Right cardiac atrium (tissue), 5 donors: ENCODE measurements around the gene REEP3. TPM values are rescaled to one million over a fixed set of nuclear protein-coding genes. Genes with fewer than 3 reads are reported as not detected.

Experiments used
- ATAC-seq, 2 donors: fragments of 200-7000 bp; cut with Tn5 transposase; one replicate each; pipeline versions ENCODE4 v1.8.0 to v1.9.1; 2020; ENCODE audit warnings: moderate library complexity in 2 of 2, mild to moderate bottlenecking in 1 of 2
- DNase-seq, 3 donors: peaks; one replicate each; pipeline ENCODE4 v3.0.0-alpha.2; 2020
- H3K27ac ChIP-seq: one replicate; pipeline ENCODE4 v1.5.1; 2013; ENCODE audit warnings: mild to moderate bottlenecking, low read length, control low read depth, moderate library complexity
- H3K27me3 ChIP-seq: one replicate; pipeline ENCODE4 v1.6.1; 2013; ENCODE audit not compliant: control insufficient read depth, insufficient read depth
- H3K4me1 ChIP-seq: one replicate; pipeline ENCODE4 v1.6.1; 2013; ENCODE audit warnings: low read length; ENCODE audit not compliant: control insufficient read depth, insufficient read depth
- H3K4me3 ChIP-seq: one replicate; pipeline ENCODE4 v1.5.1; 2013; ENCODE audit warnings: low read length, control low read depth
- H3K9me3 ChIP-seq: one replicate; pipeline ENCODE4 v1.6.1; 2013; ENCODE audit warnings: low read length; ENCODE audit not compliant: control insufficient read depth
- whole genome bisulfite sequencing: extraction: QIAGEN DNeasy Blood & Tissue Kit; methylation state at CpG from one replicate; pipeline ENCODE4 v1.1.7; 2013; 5-methylcytosine and 5-hydroxymethylcytosine counted together
- intact Hi-C, 4 donors: fragments of 100-400 bp; cut with DNase I; formaldehyde crosslinking; loops; one replicate each; pipeline versions ENCODE4 v1.11.0 to v1.14.0; 2022 to 2023
- polyA plus RNA-seq: library from polyadenylated mRNA; stranded (reverse); fragments of 200-250 nt; gene quantifications from one replicate; pipeline ENCODE4 v1.2.3, GENCODE V29; 2013
- total RNA-seq, 4 donors: library from RNA; stranded (reverse); fragmentation: NEBNext Ultra II Directional; extraction: Animal tissue kit (Norgen Biotek cat#: 25700); gene quantifications; one replicate each; pipeline ENCODE4 v1.2.1, GENCODE V29; 2021
- donor health status: healthy with polysubstance abuse.
- donor health status: DM: no; HTN: yes; CAD: no.
- donor health status: DM: no; HTN: no; CAD: no.
- donor health status: DM: no; HTN: yes; CAD: no; lungs with severe emphysema.
- donor health status: DM: yes; HTN: yes; CAD: no.

REEP3 gene
- total and polyA plus RNA-seq, 5 donors, result 11.9 to 29.7 (median 23.0) TPM

GRCh38 chr10:63573068-63573697 is 52.0 kb downstream of the REEP3 start:
- Histone ChIP-seq H3K27me3 (no peaks in the 10 kb centered on the region), H3K4me1 (peaks cover 3% of the 10 kb centered on the region), H3K9me3 (no peaks in the 10 kb centered on the region), H3K27ac (no peak overlapping the region), H3K4me3 (no peak overlapping the region)
- intact Hi-C loops, result no loop called here
- WGBS, result 17% methylated on average over 3 of the region's 3 CpGs
- no peak for DNase-seq
- peak; percentile 56 to 71 for ATAC-seq

DNA sequence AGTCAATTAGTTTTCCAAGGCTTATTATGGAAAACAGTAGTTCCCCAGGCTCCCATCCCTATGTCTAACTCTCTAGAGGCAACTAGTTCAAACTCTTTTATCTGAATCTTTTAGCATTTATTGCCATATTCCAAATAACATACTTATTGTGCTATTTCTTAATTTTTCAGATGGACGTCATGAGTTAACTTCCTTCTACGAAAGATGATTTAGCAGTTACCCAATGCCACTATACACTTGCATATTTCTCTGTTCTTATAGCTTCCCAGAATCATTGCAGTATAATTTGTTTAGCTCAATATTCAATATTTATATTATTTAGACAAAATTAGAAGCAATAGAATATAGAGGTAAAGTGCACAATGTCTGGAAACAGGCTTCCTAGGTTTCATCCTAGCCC is 52.8 kb downstream of the REEP3 start:
- H3K27me3 ChIP-seq, result no peaks in the 10 kb centered on the region
- intact Hi-C loops, result no loop called here
- no peak overlapping the region for H3K4me3 ChIP-seq
- peaks cover 3% of the 10 kb centered on the region for H3K4me1 ChIP-seq
- DNase-seq (no peak), ATAC-seq (no peak)
- no peaks in the 10 kb centered on the region for H3K9me3 ChIP-seq
- WGBS, result 40% methylated on average over 2 of the region's 2 CpGs
- no peak overlapping the region for H3K27ac ChIP-seq

GRCh38 chr10:63576501-63576900 is 55.3 kb downstream of the REEP3 start:
- H3K4me1 ChIP-seq, result peaks cover 3% of the 10 kb centered on the region
- H3K9me3 ChIP-seq, result no peaks in the 10 kb centered on the region
- no peak overlapping the region for H3K27ac ChIP-seq
- H3K4me3 ChIP-seq, result no peak overlapping the region
- no peak for DNase-seq
- whole genome bisulfite sequencing, result 72% methylated on average over 1 of the region's 1 CpG
- no peaks in the 10 kb centered on the region for H3K27me3 ChIP-seq
- peak in 1 of 2 donors; percentile 22 for ATAC-seq
- intact Hi-C loops, result no loop called here

GRCh38 chr10:63578501-63578900 is 57.3 kb downstream of the REEP3 start:
- Histone ChIP-seq H3K4me1 (peaks cover 6% of the 10 kb centered on the region), H3K27me3 (no peaks in the 10 kb centered on the region), H3K4me3 (no peak overlapping the region), H3K27ac (no peak overlapping the region), H3K9me3 (no peaks in the 10 kb centered on the region)
- DNase-seq (no peak), ATAC-seq (no peak)
- 96% methylated on average over 7 of the region's 7 CpGs for WGBS
- intact Hi-C loops, result no loop called here

- intact Hi-C loops, result no loop called here
- Histone ChIP-seq H3K4me1 (peaks cover 6% of the 10 kb centered on the region), H3K27me3 (no peaks in the 10 kb centered on the region), H3K9me3 (no peaks in the 10 kb centered on the region), H3K27ac (no peak overlapping the region), H3K4me3 (no peak overlapping the region)
- ATAC-seq (no peak), DNase-seq (no peak)
Measured at GRCh38 chr10:63579371-63580014, 58.3 kb downstream of the REEP3 start.

GRCh38 chr10:63582690-63583089 is 61.5 kb downstream of the REEP3 start:
- Histone ChIP-seq H3K27me3 (no peaks in the 10 kb centered on the region), H3K27ac (no peak overlapping the region), H3K4me1 (peaks cover 2% of the 10 kb centered on the region), H3K4me3 (no peak overlapping the region), H3K9me3 (no peaks in the 10 kb centered on the region)
- WGBS, result 96% methylated on average over 8 of the region's 8 CpGs
- no peak for DNase-seq
- no peak for ATAC-seq
- intact Hi-C loops, result no loop called here

- Histone ChIP-seq H3K4me1 (peaks cover 2% of the 10 kb centered on the region), H3K4me3 (no peak overlapping the region), H3K27me3 (no peaks in the 10 kb centered on the region), H3K9me3 (no peaks in the 10 kb centered on the region), H3K27ac (no peak overlapping the region)
- 62% methylated on average over 3 of the region's 3 CpGs for WGBS
- intact Hi-C loops, result no loop called here
- ATAC-seq (peak in 1 of 2 donors; percentile 47), DNase-seq (no peak)
Measured at GRCh38 chr10:63583397-63583796, 62.2 kb downstream of the REEP3 start.

DNA sequence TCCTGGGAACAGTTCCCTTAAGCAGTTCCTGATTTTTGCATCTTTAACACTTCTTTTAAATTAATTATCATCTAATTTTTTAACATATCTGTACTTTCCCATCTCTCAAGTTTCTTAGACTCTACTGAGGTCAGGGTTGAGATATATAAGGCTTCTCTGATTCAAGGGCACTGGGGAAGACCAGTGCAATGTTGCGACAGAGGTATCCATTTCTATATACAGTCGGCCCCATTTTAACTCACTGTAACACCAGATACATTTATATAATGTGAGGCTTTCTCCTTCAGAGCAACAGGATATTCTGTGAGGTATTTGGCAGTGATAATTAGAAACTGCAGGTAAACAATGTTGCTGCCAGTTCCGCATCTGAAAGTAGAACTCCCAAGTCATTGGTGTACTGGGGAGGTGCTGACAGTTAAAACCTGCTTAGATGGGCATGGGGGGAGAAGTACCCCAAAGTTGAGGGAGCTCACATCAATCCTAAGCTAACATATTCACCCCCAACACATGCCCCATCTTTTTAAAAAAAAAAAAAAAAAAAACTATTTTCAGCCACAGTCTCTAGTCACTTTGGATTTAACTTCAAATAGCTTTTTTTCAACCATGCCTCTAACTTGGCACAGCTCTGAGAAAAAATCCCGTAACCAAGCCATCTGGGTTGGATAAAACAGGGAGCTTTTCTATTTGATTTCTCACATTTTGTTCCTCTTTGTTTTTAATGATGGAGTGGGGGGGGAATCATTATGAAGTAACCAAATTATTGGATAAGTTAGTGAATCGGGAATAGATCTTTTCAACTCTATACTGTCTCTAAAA is 62.9 kb downstream of the REEP3 start:
- intact Hi-C loops, result no loop called here
- Histone ChIP-seq H3K27ac (no peak overlapping the region), H3K4me3 (no peak overlapping the region), H3K9me3 (no peaks in the 10 kb centered on the region), H3K4me1 (peaks cover 2% of the 10 kb centered on the region), H3K27me3 (no peaks in the 10 kb centered on the region)
- DNase-seq, result no peak
- WGBS, result 78% methylated on average over 5 of the region's 5 CpGs
- no peak for ATAC-seq

DNA sequence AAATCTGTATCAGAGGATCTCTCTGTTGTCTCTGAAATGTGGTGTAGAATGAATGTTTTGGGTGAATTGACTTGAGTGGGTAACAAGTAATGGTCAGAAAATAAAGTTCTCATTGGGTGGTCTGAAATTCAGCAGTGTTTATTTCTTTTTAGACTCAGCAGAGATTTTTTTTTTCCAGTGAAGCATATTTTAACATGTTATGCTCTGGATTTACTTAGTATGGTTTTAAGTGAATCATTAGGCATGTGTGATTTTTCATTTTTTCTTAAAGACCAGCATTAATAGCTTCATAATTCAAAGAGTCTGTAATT is 63.5 kb downstream of the REEP3 start:
- H3K27me3 ChIP-seq, result no peaks in the 10 kb centered on the region
- H3K27ac ChIP-seq, result no peak overlapping the region
- intact Hi-C loops, result no loop called here
- no peaks in the 10 kb centered on the region for H3K9me3 ChIP-seq
- H3K4me3 ChIP-seq, result no peak overlapping the region
- ATAC-seq (no peak), DNase-seq (no peak)
- peaks cover 2% of the 10 kb centered on the region for H3K4me1 ChIP-seq

- 94% methylated on average over 1 of the region's 1 CpG for WGBS
- H3K4me1 ChIP-seq, result peaks cover 2% of the 10 kb centered on the region
Measured at GRCh38 chr10:63585041-63585440, 63.8 kb downstream of the REEP3 start.

GRCh38 chr10:63586043-63586442 is 64.8 kb downstream of the REEP3 start:
- Histone ChIP-seq H3K9me3 (no peaks in the 10 kb centered on the region), H3K27me3 (no peaks in the 10 kb centered on the region), H3K27ac (no peak overlapping the region), H3K4me3 (no peak overlapping the region), H3K4me1 (peaks cover 2% of the 10 kb centered on the region)
- intact Hi-C loops, result no loop called here
- ATAC-seq, result no peak
- no peak for DNase-seq
- WGBS, result 84% methylated on average over 2 of the region's 2 CpGs

More at GRCh38 chr10:63585041-63585440, 63.8 kb downstream of the REEP3 start:
- DNase-seq, result no peak
- Histone ChIP-seq H3K9me3 (no peaks in the 10 kb centered on the region), H3K27me3 (no peaks in the 10 kb centered on the region), H3K27ac (no peak overlapping the region), H3K4me3 (no peak overlapping the region)
- ATAC-seq, result no peak
- intact Hi-C loops, result no loop called here
